GM12892 (cell line): ENCODE measurements around the gene PTPRQ.

ENCODE experiments used
- POLR2A ChIP-seq: IDR thresholded peaks from 2 replicates; pipeline ENCODE4 v1.6.1; 2011; ENCODE audit warnings: low read depth, low read length, control low read depth
- TAF1 ChIP-seq: IDR thresholded peaks from 2 replicates; pipeline ENCODE4 v1.6.1; 2011; ENCODE audit warnings: low read depth, mild to moderate bottlenecking, control low read depth, low read length, borderline replicate concordance

DNA sequence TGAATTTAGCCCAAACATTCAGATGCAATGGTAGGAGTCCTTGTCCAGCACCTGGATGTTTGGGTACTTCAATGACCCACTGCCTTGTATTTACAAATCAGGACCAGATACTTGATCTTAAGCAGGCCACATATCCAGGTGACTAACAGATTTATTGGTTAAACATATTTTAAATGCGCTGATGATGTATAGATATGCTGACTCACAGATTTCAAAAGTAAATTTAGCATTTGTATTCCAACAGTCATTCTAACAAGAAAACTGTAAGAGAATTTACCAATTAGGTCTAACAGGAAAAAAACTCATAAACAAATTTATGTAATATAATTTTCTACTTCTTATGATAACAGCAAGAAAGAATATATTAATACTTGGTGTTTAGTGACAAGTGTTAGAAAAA is 234.0 kb downstream of the PTPRQ start:
- TF ChIP-seq POLR2A = no peak
- TF ChIP-seq TAF1 = no peak
